SK-N-SH (cell line): ENCODE results near the gene DVL1. TPM values are rescaled to one million over a fixed set of nuclear protein-coding genes. Genes with fewer than 3 reads are reported as not detected.

Experiments
- CTCF ChIA-PET: fragments of 300-600, 350-600 bp; formaldehyde crosslinking; extraction: SDS; loops from one replicate; lab custom pipeline; 2021; lab: Yijun Ruan, JAX
- POLR2A ChIA-PET: fragments of 350-600 bp; sonication (Branson Sonifier 250); formaldehyde crosslinking; extraction: SDS; loops from one replicate; lab custom pipeline; 2020; ENCODE audit warnings: antibody characterized with exemption, inconsistent platforms; lab: Yijun Ruan, JAX
- DNase-seq: peaks from one replicate; pipeline ENCODE4 v3.0.0; 2012
- H2AFZ ChIP-seq: fragments of 200-600 bp; sonication (generic); 2 replicates; pipeline ENCODE4 v1.8.1; 2016; ENCODE audit warnings: antibody characterized with exemption, mild to moderate bottlenecking, low read depth
- H3F3A ChIP-seq: fragments of 200-600 bp; sonication (generic); replicated peaks from 2 replicates; pipeline ENCODE3; 2016; ENCODE audit warnings: antibody characterized with exemption, mild to moderate bottlenecking; ENCODE audit not compliant: insufficient read depth
- H3K27ac ChIP-seq, 2 experiments: fragments of 200-500 bp in 1 of 2; fragments of 200-600 bp in 1 of 2; sonication (Bioruptor generic) in 1 of 2; sonication (generic), shearing (Covaris generic) in 1 of 2; 2 replicates each; pipeline versions ENCODE4 v1.5.1 to v1.6.1; 2014 to 2016; ENCODE audit warnings: low read depth in 2 of 2, inconsistent platforms in 1 of 2, low read length in 1 of 2, mild to moderate bottlenecking in 1 of 2, mixed read lengths in 1 of 2
- H3K27me3 ChIP-seq: fragments of 200-600 bp; sonication (generic), shearing (Covaris generic); 2 replicates; pipeline ENCODE4 v1.6.1; 2016; ENCODE audit warnings: mixed run types; ENCODE audit not compliant: insufficient read depth
- H3K36me3 ChIP-seq, 2 experiments: fragments of 200-500 bp in 1 of 2; fragments of 200-600 bp in 1 of 2; sonication (Bioruptor generic) in 1 of 2; sonication (generic) in 1 of 2; replicated peaks in 1 of 2; 2 replicates each; pipeline versions ENCODE3 to v1.5.1; 2014 to 2016; ENCODE audit warnings: low read length in 1 of 2, mild to moderate bottlenecking in 1 of 2; ENCODE audit not compliant: insufficient read depth in 2 of 2, control insufficient read depth in 1 of 2
- H3K4me1 ChIP-seq, 2 experiments: fragments of 200-500 bp in 1 of 2; fragments of 200-600 bp in 1 of 2; sonication (Bioruptor generic) in 1 of 2; sonication (generic), shearing (Covaris generic) in 1 of 2; 2 replicates each; pipeline versions ENCODE4 v1.5.1 to v1.6.1; 2014 to 2016; ENCODE audit warnings: low read depth in 1 of 2, low read length in 1 of 2, mixed run types in 1 of 2; ENCODE audit not compliant: insufficient read depth in 2 of 2, control insufficient read depth in 1 of 2
- H3K4me2 ChIP-seq: fragments of 200-600 bp; sonication (generic), shearing (Covaris generic); 2 replicates; pipeline ENCODE4 v1.6.1; 2017; ENCODE audit warnings: mixed run types
- H3K4me3 ChIP-seq, 2 experiments: fragments of 200-500 bp in 1 of 2; fragments of 200-600 bp in 1 of 2; sonication (Bioruptor generic) in 1 of 2; sonication (generic), shearing (Covaris generic) in 1 of 2; 2 replicates each; pipeline versions ENCODE4 v1.5.1 to v1.8.1; 2014 to 2016; ENCODE audit warnings: low read depth in 2 of 2, inconsistent platforms in 1 of 2, low read length in 1 of 2, mild to moderate bottlenecking in 1 of 2, mixed read lengths in 1 of 2, moderate library complexity in 1 of 2
- H3K79me2 ChIP-seq: fragments of 200-600 bp; sonication (generic); 2 replicates; pipeline ENCODE4 v1.8.1; 2017; ENCODE audit warnings: mild to moderate bottlenecking; ENCODE audit not compliant: insufficient read depth
- H3K9ac ChIP-seq: fragments of 200-600 bp; sonication (generic); 2 replicates; pipeline ENCODE4 v1.6.1; 2017; ENCODE audit warnings: mixed run types
- H3K9me2 ChIP-seq: fragments of 200-600 bp; sonication (generic); 2 replicates; pipeline ENCODE4 v1.6.1; 2017; ENCODE audit warnings: mixed run types
- H3K9me3 ChIP-seq: fragments of 200-600 bp; sonication (generic); 2 replicates; pipeline ENCODE4 v1.6.1; 2017; ENCODE audit warnings: mixed run types, mild to moderate bottlenecking, moderate library complexity
- H4K20me1 ChIP-seq: fragments of 200-600 bp; sonication (generic); 2 replicates; pipeline ENCODE4 v1.6.1; 2017; ENCODE audit warnings: mild to moderate bottlenecking, mixed run types; ENCODE audit not compliant: insufficient read depth
- ELF1 ChIP-seq: IDR thresholded peaks from 2 replicates; pipeline ENCODE4 v1.4.0; 2012
- EP300 ChIP-seq, 2 experiments: IDR thresholded peaks; 2 replicates each; pipeline versions ENCODE4 v1.4.0 to v1.6.1; 2012; ENCODE audit warnings: borderline replicate concordance in 1 of 2, low read depth in 1 of 2, low read length in 1 of 2
- FOSL2 ChIP-seq: IDR thresholded peaks from 2 replicates; pipeline ENCODE4 v1.4.0; 2012; ENCODE audit warnings: low read depth, mild to moderate bottlenecking, moderate library complexity, borderline replicate concordance
- FOXJ3 ChIP-seq: sonication (generic); formaldehyde crosslinking; IDR thresholded peaks from 2 replicates; pipeline ENCODE4 v1.5.1; 2020; ENCODE audit warnings: mild to moderate bottlenecking, missing genetic modification reagents
- GATA2 ChIP-seq: sonication (generic); formaldehyde crosslinking; IDR thresholded peaks from 2 replicates; pipeline ENCODE4 v1.5.0; 2020; ENCODE audit warnings: mild to moderate bottlenecking, missing genetic modification reagents
- JUND ChIP-seq: IDR thresholded peaks from 2 replicates; pipeline ENCODE4 v1.4.0; 2012
- NFIC ChIP-seq: IDR thresholded peaks from 2 replicates; pipeline ENCODE4 v1.4.0; 2012; ENCODE audit warnings: borderline replicate concordance
- NRF1 ChIP-seq: IDR thresholded peaks from 2 replicates; pipeline ENCODE4 v1.6.1; 2012; ENCODE audit warnings: low read depth, mild to moderate bottlenecking, low read length
- RAD21 ChIP-seq: IDR thresholded peaks from 2 replicates; pipeline ENCODE4 v1.6.1; 2012; ENCODE audit warnings: mild to moderate bottlenecking, low read length
- RCOR1 ChIP-seq: fragments of 150-350 bp; IDR thresholded peaks from 2 replicates; pipeline ENCODE4 v1.6.1; 2017; ENCODE audit warnings: antibody characterized with exemption, low read length
- RFX5 ChIP-seq: IDR thresholded peaks from 2 replicates; pipeline ENCODE4 v1.6.1; 2012; ENCODE audit warnings: mild to moderate bottlenecking, improper control_type of control experiment, low read length
- RXRA ChIP-seq: IDR thresholded peaks from 2 replicates; pipeline ENCODE4 v1.4.0; 2012; ENCODE audit warnings: low read depth, mild to moderate bottlenecking, borderline replicate concordance
- SIN3A ChIP-seq: IDR thresholded peaks from 2 replicates; pipeline ENCODE4 v1.6.1; 2012; ENCODE audit warnings: low read depth, mild to moderate bottlenecking, low read length, moderate library complexity, borderline replicate concordance
- TCF12 ChIP-seq: IDR thresholded peaks from 2 replicates; pipeline ENCODE4 v1.4.0; 2012
- TEAD4 ChIP-seq: IDR thresholded peaks from 2 replicates; pipeline ENCODE4 v1.4.0; 2012; ENCODE audit warnings: mild to moderate bottlenecking, borderline replicate concordance; ENCODE audit not compliant: insufficient read depth
- YY1 ChIP-seq: IDR thresholded peaks from 2 replicates; pipeline ENCODE4 v1.4.0; 2012; ENCODE audit warnings: low read depth, mild to moderate bottlenecking
- WGBS: methylation state at CpG from one replicate; pipeline ENCODE4 v1.1.6; 2017; ENCODE audit warnings: low lambda C conversion rate; 5-methylcytosine and 5-hydroxymethylcytosine counted together
- polyA plus RNA-seq, 3 experiments: library from polyadenylated mRNA; depleted of rRNA; stranded (reverse); fragments of >200 nt; gene quantifications; 2 replicates each; pipeline ENCODE4 v1.2.3, GENCODE V29; 2012
- TF ChIP-seq, protein P1 (sequence below): fragments of 150-350 bp; IDR thresholded peaks from 2 replicates; pipeline ENCODE4 v1.6.1; 2016; ENCODE audit warnings: mild to moderate bottlenecking, low read depth, low read length
- TF ChIP-seq, protein P2 (sequence below): fragments of 200-600 bp; sonication (generic); IDR thresholded peaks from 2 replicates; pipeline ENCODE4 v1.6.1; 2017; ENCODE audit warnings: antibody characterized with exemption, mild to moderate bottlenecking, moderate library complexity
- TF ChIP-seq, protein P3 (sequence below): IDR thresholded peaks from 2 replicates; pipeline ENCODE4 v1.4.0; 2012; ENCODE audit warnings: low read depth

DVL1 gene
- polyA plus RNA-seq, 1 of the 3 experiments (the other 2 are of a cell fraction): 32.0 TPM

DNA sequence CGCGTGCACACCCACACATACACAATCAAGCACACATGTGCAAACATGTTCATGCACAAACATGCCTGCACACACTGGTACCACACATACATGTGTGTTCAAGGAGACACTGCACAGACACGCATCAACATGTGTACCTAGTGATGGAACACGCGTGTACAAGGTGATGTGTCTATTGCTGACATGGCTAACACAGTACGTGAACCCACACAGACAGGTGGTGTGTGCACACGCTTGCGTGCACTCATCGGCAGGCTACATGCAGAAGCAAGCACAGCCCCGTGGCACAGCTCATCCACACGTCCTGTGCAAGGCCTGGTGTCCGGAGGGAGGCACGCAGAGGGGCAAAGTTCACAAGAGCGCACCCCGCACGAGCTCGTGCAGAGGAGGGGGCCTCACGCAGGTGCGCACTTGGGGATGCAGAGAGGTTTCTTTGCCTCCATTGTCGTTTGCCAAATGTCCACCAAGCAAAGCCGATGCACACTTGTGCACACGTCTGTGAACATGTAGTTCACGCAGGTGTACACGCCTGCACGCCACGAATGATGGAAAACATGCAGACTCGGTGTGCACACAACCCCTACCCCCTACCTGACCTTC lies 42.5 kb downstream of the DVL1 start:
- H3K4me1 ChIP-seq: peaks cover 13 to 50% of the 10 kb centered on the region in 2 experiments; a peak in 2 of 4 replicates
- no peaks in the 10 kb centered on the region for H3F3A ChIP-seq
- H3K4me3 ChIP-seq: peak overlapping the region; percentile 73 to 91
- H3K4me2 ChIP-seq: peak overlapping the region; percentile 95
- ChIA-PET CTCF (interaction anchor here (0.5 kb wide), 1 partner anchor 92 kb away, joined by 3 read pairs; no protein-coding TSS in a partner anchor), POLR2A (no interaction called here)
- no peaks in the 10 kb centered on the region for H3K9me3 ChIP-seq
- H3K9ac ChIP-seq: peak overlapping the region; percentile 68; the same call in 1 of the 2 replicates
- peaks cover 0 to 18% of the 10 kb centered on the region in 2 experiments for H3K36me3 ChIP-seq
- H3K79me2 ChIP-seq: peaks cover 32% of the 10 kb centered on the region
- TF ChIP-seq TCF12: no peak
- no peak for TF ChIP-seq RXRA
- no peak for TF ChIP-seq RFX5
- no peak for TF ChIP-seq SIN3A
- no peak for TF ChIP-seq NFIC
- no peak for TF ChIP-seq JUND
- no peak for TF ChIP-seq NRF1
- TF ChIP-seq, protein P1, sequence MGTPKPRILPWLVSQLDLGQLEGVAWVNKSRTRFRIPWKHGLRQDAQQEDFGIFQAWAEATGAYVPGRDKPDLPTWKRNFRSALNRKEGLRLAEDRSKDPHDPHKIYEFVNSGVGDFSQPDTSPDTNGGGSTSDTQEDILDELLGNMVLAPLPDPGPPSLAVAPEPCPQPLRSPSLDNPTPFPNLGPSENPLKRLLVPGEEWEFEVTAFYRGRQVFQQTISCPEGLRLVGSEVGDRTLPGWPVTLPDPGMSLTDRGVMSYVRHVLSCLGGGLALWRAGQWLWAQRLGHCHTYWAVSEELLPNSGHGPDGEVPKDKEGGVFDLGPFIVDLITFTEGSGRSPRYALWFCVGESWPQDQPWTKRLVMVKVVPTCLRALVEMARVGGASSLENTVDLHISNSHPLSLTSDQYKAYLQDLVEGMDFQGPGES: no peak
- no peak for TF ChIP-seq ELF1
- TF ChIP-seq RAD21: no peak
- TF ChIP-seq FOSL2: no peak
- TF ChIP-seq TEAD4: no peak
- TF ChIP-seq RCOR1: no peak
- no peak for TF ChIP-seq FOXJ3 (CRISPR knock-in tag)
- no peak for TF ChIP-seq GATA2 (CRISPR knock-in tag)
- H3K27me3 ChIP-seq: no peaks in the 10 kb centered on the region
- peaks cover 11% of the 10 kb centered on the region; the same call in 1 of the 2 replicates for H4K20me1 ChIP-seq
- H2AFZ ChIP-seq: no peak overlapping the region
- 38% methylated on average over 7 of the region's 27 CpGs for WGBS
- no peaks in the 10 kb centered on the region for H3K9me2 ChIP-seq
- peak overlapping the region in 1 of 2 experiments; percentile 97; a peak in 2 of 4 replicates for H3K27ac ChIP-seq
- DNase-seq: no peak

- H3K4me3 ChIP-seq: peak overlapping the region; percentile 73 to 91
- TF ChIP-seq, protein P2, sequence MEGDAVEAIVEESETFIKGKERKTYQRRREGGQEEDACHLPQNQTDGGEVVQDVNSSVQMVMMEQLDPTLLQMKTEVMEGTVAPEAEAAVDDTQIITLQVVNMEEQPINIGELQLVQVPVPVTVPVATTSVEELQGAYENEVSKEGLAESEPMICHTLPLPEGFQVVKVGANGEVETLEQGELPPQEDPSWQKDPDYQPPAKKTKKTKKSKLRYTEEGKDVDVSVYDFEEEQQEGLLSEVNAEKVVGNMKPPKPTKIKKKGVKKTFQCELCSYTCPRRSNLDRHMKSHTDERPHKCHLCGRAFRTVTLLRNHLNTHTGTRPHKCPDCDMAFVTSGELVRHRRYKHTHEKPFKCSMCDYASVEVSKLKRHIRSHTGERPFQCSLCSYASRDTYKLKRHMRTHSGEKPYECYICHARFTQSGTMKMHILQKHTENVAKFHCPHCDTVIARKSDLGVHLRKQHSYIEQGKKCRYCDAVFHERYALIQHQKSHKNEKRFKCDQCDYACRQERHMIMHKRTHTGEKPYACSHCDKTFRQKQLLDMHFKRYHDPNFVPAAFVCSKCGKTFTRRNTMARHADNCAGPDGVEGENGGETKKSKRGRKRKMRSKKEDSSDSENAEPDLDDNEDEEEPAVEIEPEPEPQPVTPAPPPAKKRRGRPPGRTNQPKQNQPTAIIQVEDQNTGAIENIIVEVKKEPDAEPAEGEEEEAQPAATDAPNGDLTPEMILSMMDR: peak; percentile 25; the same call in 1 of the 2 replicates
- TF ChIP-seq FOXJ3 (CRISPR knock-in tag) (no peak), EP300 (IDR thresholded peaks at IDR 0.05; ENCODE audit: borderline replicate concordance in 1 of 2, low read depth in 1 of 2, low read length in 1 of 2) (no peak), JUND (no peak), YY1 (no peak), TCF12 (no peak), RAD21 (peak; percentile 38; the same call in 1 of the 2 replicates)
- TF ChIP-seq, protein P3, sequence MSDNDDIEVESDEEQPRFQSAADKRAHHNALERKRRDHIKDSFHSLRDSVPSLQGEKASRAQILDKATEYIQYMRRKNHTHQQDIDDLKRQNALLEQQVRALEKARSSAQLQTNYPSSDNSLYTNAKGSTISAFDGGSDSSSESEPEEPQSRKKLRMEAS: no peak
- no peaks in the 10 kb centered on the region for H3K9me3 ChIP-seq
- ChIA-PET POLR2A (interaction anchor here (1.5 kb wide), 1 partner anchor 69 kb away, joined by 4 read pairs; the partner anchor contains the start of gene AURKAIP1), CTCF (interaction anchor here (1.0 to 1.2 kb wide), 2 partner anchors 20 to 184 kb away, joined by 3 to 4 read pairs; no protein-coding TSS in a partner anchor)
- 66% methylated on average over 6 of the region's 11 CpGs for WGBS
- H3K9ac ChIP-seq: peak overlapping the region; percentile 14; the same call in 1 of the 2 replicates
- H3F3A ChIP-seq: no peaks in the 10 kb centered on the region
- peak overlapping the region; percentile 39 to 97; a peak in 2 of 4 replicates for H3K27ac ChIP-seq
- H3K9me2 ChIP-seq: no peaks in the 10 kb centered on the region
- peak; percentile 52 for DNase-seq
- H3K36me3 ChIP-seq: peaks cover 0 to 12% of the 10 kb centered on the region in 2 experiments
- H3K4me2 ChIP-seq: peak overlapping the region; percentile 95
- no peak overlapping the region for H2AFZ ChIP-seq
- H3K4me1 ChIP-seq: peaks cover 13 to 50% of the 10 kb centered on the region in 2 experiments; a peak in 2 of 4 replicates
- no peaks in the 10 kb centered on the region for H3K27me3 ChIP-seq
- H3K79me2 ChIP-seq: peaks cover 32% of the 10 kb centered on the region
- peaks cover 15% of the 10 kb centered on the region; the same call in 1 of the 2 replicates for H4K20me1 ChIP-seq
These were observed 43.1 kb downstream of the DVL1 start for GRCh38 chr1:1306070-1306660.
